HG03520 (cell line): ENCODE measurements around the gene EFNA1.
"Not testable (repeated sequence)": the region's sequence is repeated elsewhere in the genome, so short reads cannot be mapped to it uniquely, and the experiment has no call there.

Experiments used
- ATAC-seq: cut with Tn5 transposase; IDR thresholded peaks from one replicate; pipeline ENCODE4 v1.9.1; 2021; ENCODE audit warnings: mild to moderate bottlenecking, moderate library complexity; ENCODE audit not compliant: unreplicated experiment

Gene EFNA1

GRCh38 chr1:155140630-155140953, 12.9 kb downstream of the EFNA1 start:
- no peak for ATAC-seq

DNA sequence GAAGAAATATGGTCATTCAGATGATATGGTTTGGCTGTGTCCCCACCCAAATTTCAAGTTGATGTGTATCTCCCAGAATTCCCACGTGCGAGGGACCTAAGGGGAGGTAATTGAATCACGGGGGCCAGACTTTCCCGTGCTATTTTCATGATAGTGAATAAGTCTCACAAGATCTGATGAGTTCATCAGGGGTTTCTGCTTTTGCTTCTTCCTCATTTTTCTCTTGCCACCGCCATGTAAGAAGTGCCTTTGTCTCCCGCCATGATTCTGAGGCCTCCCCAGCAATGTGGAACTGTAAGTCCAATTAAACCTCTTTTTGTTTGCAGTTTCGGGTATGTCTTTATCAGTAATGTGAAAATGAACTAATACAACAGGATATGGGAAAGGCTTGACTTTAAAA, 14.1 kb downstream of the EFNA1 start:
- no peak for ATAC-seq

- ATAC-seq: no peak
Measured at GRCh38 chr1:155145491-155145890, 17.8 kb downstream of the EFNA1 start.

- not testable (repeated sequence) for ATAC-seq
Measured at GRCh38 chr1:155155996-155156643, 28.4 kb downstream of the EFNA1 start.

GRCh38 chr1:155158991-155159390, 31.3 kb downstream of the EFNA1 start:
- no peak for ATAC-seq

DNA sequence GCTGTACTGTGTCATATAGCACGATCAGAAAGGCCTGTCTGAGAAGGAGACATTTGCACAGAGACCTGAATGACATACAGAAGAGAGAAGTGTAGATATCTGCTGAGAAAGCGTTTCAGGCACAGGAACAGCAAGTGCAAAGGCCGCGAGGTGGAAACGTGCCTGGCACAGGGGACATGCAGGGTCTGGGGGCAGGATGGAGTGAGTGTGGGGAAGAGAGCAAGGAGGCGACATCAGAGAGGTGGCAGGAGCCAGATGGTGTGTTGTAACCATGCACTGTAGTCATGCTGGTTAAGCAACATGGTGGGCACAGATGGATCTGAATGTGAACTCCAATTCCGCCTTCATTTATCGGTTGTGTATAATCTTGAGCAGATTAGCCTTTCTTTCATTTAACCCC, 32.5 kb downstream of the EFNA1 start:
- ATAC-seq: no peak

DNA sequence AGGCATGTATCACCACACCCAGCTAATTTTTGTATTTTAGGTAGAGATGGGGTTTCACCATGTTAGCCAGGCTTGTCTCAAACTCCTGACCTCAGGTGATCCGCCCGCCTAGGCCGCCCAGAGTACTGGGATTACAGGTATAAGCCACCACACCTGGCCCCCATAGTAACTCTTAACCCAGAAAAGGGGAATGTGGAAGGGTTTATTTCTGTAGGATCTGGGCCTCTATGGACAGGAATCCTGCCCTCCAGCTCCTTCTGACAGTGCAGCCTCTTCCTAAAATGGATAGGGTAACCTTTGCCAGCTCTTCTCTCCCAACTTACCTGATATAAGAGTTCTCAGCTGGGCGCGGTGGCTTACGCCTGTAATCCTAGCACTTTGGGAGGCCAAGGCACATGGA, 35.0 kb downstream of the EFNA1 start:
- ATAC-seq: not testable (repeated sequence)

GRCh38 chr1:155163785-155164184, 36.1 kb downstream of the EFNA1 start:
- ATAC-seq: not testable (repeated sequence)

- not testable (repeated sequence) for ATAC-seq
Measured at GRCh38 chr1:155164625-155165024, 36.9 kb downstream of the EFNA1 start.

DNA sequence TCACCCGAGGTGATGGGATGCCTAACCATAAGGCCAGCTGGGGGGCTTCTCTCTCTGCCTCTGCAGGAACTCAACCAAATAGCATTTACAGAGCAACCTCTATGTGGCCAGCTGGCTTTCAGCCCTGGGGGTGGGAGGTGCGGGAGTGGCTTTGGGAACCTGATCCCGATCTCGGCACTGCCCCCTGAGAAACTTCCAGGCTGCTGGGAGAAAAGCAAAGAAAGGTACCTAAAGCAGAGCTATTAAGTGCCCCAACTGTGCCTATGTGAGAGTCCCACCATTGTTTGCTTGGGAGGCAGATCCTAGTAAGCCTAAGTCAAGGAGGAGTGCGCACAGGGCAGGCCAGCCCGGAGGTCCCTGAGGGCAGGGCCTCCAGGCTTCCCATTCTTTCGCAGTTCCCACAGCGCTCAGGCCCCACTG, 38.4 kb downstream of the EFNA1 start:
- ATAC-seq: no peak

DNA sequence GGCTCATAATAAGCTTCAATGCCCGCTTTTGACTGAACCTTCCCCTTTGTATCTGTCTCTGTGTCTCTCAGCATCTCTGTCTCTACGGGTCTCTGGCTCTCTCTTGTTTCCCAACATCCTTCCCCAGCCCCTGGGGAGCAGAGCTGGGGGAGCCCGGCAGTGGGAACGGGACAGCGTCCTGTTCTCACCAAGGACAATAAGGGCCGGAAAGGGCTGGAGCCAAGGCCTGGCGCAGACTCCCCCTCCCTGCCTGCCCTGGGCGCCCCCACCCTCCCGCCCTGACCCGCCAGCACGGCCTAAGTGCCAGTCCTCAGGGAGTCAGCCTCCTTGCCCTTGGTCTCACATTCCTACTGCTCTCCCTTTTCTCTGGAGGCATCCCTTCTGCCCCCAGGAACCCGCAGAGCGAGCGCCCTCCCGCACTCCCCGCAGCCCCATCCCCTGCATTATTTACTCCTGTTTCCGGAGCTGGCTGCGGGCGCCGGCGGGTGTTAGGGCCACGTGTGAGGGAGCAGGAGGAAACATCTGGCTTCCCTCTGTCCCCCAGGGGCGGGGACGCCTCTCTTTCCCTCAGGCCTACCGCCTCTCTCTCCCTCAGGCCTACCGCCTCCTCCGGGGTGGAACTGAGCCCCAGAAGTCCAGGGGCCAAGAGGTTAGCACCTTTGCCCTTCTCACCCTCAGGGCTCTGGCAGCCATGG, 38.9 kb downstream of the EFNA1 start:
- no peak for ATAC-seq

DNA sequence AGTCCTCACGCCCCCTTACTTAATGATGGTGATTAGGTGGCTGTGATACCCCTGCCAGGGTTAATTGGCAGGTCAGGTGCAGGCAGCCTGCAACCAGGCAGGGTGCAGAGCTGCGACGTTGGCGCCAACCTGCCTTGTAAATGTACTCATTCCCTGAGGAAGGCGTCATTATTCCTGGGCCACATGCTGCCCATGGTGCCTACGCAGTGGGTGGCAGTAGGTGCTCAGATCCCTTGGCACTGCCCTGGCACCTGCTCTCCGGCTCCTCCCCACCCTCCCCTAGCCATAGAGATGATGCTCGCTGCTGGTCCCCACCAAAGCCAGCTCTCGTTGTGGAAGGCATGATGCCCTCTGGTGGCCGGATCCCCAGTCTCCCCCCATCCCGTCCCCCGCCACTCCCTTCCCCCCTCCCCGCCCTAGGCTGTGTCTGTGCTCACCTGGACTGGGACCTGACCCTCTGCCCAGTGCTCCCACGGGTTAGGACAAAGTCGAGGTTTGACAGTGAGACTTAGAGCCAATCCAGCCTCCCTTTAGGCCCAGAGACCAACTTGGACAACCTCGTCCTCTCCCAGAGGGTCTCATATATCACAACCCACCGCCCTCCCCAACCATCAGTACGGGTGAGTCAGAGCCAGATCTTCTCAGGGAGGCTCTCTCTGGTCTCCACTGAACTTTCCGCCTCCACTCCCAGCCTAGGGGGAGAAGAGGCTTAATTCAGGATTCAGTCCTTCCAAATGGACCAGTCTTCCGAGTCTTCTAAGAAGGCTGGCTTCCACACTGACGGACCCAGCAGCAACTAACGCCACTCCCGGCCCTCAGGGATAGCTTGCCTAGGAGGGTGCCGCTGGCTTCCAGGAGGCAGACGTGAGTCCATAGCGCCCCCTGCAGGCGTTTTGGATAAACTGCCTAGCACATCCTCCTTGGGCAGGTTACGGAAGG, 39.8 kb downstream of the EFNA1 start:
- peak; percentile 62 for ATAC-seq

GRCh38 chr1:155168105-155168445, 40.4 kb downstream of the EFNA1 start:
- ATAC-seq: not testable (repeated sequence)

GRCh38 chr1:155168456-155169210, 41.0 kb downstream of the EFNA1 start:
- no peak for ATAC-seq

GRCh38 chr1:155169541-155169940, 41.9 kb downstream of the EFNA1 start:
- no peak for ATAC-seq

DNA sequence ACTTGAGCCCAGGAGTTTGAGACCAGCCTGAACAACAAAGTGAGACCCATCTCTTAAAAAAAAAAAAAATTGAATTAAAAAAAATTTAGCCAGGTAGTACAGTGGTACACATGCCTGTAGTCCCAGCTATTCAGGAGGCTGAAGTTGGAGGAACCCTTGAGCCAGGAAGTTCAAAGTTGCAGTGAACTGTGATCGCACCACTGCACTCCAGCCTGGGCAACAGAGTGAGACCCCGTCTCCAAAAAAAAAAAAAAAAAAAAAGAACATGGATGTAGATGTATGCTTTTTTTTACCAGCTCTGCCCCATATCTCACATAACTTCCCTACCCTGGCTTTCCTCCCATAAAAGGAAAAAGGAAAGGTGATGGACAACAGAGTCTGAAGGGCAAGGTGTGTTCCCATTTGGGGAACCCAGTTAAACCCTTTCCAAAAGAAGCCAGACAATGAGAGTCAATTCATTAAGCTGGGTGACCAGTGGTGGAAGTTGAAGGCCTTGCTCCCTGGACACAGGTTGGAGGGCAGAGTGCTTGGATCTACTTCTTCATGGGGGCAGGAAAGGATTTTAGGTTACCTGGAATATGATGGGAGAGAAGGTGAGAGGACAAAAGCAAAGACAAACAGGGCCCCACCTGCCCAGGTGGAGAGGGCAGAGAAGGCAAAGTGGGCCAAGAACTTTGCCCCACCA, 42.6 kb downstream of the EFNA1 start:
- ATAC-seq: no peak

- ATAC-seq: no peak
Measured at GRCh38 chr1:155170806-155171205, 43.1 kb downstream of the EFNA1 start.

DNA sequence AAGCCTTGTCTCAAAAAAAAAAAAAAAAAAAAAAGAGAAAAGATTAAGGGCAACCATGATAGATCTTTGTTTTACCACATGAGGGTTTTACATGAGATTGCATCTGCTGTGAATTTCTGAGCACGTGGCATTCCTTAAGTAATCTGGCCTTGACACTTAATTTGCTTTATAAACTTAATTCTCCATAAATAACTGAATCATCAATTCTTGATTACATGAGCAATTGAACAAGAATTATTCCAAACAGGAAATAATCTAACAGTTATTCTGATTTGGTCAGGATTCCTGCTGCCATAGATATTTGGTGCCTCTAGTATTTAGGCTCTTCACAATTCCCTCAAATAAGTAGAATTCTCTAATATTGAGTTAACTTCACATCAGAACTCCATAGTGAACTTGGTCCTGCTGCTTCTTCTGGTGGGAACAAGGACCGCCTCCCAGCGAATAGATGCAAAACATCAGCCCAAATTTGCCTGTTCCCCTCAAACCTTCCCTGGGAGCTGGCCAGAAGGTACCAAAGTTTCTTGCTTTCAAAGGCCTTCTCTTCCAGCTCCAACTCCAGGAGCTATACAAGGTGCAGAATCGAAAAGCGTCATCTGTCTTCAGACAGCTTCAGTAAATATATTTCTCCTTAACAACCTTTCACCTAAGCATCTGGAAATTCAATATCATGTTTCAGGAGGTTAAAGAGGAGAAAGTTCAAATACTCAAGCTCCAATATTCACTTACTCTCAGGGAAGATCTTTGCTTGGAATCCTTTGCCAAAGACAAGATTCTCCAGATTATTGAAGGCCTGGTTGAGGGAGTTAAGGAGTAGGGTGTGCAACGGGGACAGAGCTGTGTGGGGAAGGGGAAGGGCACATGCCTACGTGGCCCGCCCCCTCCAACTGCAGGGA, 44.4 kb downstream of the EFNA1 start:
- ATAC-seq: peak; percentile 10

DNA sequence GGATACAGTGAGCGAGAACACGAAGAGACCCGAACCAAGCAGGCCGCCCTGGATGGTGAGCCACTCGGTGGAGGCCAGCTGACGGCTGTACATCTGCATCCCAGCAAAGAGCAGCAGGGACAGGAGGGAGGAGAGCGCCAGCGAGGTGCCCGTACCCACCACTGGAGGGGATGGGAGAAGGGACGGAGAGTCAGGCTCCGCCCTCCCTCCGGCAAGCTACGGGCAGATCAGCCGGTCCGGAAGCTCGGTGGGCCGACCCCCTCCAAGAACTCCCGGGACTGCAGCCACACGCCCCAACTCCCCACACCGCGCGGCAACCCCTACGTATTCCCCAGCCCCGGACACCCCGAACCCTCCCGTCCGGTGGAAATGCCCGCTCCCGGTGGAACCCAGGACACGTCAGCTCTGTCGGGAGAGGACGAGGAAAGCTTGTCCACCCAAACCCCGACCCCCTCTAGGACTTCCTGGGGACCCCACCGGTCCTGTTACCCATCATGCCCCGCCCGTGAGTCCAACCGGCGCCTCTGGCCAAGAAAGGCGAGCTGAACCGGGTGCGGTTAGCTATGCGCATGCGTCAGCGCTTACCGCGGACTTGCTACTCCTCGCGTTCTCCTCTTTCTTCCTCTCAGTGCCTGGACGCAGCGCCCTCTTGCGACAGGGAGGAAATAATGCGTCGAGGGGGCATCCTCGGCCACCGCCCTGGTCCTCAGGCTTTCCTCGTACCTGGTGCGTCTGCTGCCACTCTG, 45.2 kb downstream of the EFNA1 start, which contains the start of gene KRTCAP2:
Gene KRTCAP2, minus strand, starts transcription at position 573 of the 746 bp plus-strand sequence. Its CDS starts 80 bp downstream, at position 493.
- ATAC-seq: peak; percentile 58
